Stimulated activated CD8-positive, alpha-beta memory T cell treated with anti-CD3 and anti-CD28 coated beads, Interleukin-2, amount 100 ng/mL, for 48 hours (primary cell): Measurements from ENCODE around the gene MACROD1.

Experiments used
- DNase-seq, 2 donors: peaks; one replicate each; pipeline ENCODE4 v3.0.0-alpha.2; 2020; ENCODE audit warnings: low read depth in 2 of 2

Gene MACROD1

DNA sequence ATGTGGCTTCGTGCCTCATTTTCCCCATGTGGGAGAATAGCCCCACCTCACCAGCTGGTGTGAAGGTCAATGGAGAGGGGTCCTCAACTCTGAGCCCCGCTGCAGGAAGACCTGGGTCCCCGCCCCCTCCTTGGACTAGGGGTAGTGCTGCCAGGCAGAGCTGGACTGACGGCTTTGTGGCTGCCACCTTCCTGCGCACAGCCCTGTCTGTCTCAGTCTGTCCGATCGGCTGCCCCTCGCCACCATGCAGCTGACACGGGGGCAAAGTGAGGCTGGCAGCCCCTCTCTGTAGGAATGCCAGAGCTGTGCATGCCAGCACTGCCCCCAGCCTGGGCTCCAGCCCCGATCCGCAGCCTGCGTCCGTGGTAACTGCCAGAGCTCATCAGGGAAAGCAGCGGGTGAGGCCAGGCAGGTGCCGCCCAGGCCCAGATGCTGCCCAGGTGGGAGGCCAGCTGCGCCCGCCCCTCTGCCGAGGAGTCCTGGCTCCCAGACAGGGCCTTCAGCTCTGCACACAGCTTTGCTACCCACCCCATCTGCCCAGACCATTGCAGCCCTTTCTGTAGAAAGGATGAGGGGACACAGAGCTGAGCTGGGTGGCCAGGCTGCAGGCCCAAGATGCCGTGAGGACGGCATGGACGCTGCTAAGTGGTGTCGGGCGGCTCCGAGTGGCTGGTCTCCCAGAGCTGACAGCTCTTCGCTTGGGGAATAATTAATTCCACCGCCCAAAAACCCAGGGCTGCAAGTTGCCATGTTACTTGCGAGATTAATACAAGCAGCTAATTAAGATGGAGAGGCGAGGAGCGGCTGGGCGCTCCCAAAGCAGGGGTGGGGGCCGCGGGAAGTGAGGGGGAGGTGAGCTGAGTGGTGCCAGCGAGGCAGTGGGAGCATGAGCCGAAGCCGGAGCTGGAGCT lies 149.7 kb downstream of the MACROD1 start:
- no peak for DNase-seq

DNA sequence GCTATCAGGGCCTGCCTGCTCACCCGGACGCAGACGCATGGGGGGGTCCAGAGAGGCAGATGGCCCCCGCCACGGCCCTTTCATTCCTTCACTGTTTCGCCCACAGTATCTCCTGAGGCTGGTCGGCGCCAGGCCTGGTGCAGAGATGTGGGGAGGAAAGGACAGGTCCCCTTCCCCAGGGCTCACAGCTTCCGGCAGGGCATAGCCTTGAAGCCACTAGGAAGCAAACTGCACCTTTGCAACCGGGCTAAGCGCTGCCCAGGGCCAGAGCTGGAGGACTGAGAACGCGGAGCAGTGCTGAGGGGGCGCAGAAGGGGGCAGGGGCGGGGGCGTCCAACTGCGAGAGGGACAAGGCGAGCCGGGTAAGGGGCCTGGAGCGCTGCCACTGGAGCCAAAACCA lies 150.4 kb downstream of the MACROD1 start:
- DNase-seq, result no peak

DNA sequence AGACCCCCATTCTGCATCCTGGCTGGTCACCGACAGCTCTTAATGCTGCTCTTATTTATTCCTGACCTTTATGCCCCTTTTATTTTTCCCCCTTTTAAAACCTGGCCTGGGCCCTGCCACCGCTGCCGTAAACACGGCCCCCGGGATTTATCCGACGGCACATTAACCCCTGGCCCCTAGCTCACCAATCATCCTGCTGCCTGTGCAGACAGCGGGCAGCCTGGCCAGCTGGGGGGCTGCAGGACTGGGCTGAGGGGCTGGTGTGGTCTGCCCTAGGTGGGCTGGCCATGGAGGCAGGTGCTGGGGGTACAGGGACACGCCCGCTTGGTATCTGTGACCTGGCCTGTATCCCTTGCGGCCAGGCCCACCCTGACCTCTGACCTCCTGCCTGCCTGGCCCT lies 151.6 kb downstream of the MACROD1 start:
- DNase-seq, result no peak

DNA sequence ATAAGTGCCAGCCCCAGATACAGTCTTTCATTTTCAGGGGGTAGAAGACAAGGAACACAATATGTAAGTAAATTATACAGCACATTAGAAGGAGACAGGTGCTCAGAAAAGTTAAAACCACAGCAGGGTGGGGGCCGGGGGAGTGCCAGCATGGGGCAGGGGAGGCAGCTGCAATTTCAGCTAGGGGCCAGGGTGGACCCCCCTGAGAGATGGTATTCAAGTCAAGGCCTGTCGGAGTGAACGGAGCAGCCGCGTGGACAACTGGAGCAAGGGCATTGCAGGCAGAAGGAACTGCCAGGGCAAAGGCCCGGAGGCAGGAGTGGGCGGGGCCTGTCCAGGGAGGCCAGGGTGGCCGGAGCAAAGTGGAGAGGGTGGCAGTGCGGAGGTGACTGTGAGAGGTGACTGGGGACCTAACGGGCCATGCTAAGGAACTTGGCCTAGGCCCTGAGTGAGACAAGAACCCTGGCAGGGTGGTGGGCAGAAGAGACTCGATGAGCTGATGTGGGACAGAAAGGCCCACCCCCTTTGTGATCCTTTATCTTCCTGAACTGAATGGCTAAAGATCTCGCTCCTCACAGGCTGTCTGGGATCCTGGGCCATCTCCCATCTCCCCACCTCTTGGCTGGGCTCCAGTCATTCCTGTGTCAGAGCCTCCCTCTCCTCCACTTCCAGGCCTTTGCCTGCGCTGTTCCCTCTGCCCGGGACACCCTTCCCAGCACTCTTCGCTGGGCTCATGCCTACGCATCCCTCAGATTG lies 152.6 kb downstream of the MACROD1 start:
- DNase-seq, result no peak

DNA sequence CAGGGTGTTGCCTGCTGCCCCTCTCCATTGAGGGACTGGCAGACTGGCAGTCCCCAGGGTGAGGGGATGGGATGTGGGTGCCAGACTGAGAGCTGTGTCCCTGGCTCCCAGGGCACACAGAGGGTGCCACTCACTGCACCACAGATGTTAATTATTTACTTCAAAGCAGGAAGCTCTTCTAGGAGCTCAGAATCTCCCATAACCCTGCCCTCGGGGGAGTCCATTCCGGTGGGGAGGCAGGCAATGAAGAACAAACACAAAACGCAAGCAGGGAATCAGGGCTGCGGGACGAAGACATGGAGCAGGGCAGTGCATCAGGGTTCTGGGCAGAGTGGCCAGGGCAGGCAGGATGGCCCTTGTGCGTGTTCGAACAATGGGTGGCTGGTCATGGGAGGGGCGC lies 154.5 kb downstream of the MACROD1 start:
- DNase-seq, result no peak

DNA sequence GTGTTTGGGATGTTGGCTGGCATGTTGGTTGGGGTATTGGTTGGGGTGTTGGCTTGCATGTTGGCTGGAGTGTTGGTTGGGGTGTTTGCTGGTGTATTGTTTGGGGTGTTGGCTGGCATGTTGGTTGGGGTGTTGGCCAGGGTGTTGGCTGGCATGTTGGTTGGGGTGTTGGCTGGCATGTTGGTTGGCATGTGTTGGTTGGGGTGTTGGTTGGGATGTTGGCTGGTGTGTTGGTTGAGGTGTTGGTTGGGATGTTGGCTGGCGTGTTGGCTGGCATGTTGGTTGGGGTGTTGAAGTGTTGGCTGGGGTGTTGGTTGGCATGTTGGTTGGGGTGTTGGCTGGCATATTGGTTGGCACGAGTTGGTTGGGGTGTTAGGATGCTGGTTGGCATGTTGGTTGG lies 155.1 kb downstream of the MACROD1 start:
- DNase-seq, result no peak

DNA sequence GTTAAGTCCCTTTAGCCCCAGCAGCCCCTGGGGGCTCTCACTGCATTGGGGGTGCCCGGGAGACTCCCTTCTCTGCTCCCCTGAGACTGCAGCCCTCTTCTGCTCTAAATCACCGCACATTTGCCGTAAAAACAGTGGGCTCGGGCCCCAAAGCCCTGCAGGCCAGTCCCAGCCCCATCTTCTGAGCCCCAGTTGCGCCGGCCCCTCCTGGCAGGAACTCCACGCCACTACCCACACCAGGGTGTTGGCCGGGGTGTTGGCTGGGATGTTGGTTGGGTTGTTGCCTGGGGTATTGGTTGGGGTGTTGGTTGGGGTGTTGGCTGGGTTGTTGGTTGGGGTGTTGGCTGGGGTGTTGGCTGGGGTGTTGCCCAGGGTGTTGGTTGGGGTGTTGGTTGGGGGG lies 156.2 kb downstream of the MACROD1 start:
- DNase-seq, result no peak

DNA sequence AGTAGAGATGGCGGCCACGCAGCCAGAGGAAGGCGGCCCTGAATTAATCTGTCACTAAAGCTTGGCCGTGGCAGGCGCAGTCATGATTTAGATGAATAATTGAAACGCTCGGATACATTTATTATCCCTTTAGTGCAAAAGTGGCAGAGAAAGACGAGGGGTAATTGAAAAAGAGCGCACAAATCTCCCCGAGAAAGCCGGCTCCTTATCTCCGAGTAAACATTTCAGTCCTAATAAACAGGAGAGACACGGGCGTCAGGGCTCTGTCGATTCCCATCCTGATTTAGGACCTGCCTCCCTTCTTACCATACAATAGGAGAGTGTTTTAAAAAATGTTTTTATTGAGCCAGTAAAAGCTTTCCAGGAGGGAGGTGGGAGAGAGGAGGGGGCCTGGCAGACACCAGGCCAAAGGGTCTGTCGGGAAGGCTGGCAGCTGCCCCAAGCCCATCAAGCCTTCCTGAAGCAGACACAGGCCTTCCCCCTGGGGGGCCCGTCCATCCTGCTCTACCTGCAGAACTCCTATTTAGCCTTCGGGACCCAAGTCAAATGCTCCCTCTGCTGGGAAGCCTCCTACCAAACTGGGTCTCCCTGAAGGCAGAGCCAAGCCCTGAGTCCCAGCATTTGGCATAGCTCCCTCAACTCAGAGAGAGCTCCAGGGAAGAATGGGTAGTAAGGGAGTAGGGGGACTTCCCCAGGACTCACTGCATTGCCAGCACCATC lies 156.8 kb downstream of the MACROD1 start:
- no peak for DNase-seq

DNA sequence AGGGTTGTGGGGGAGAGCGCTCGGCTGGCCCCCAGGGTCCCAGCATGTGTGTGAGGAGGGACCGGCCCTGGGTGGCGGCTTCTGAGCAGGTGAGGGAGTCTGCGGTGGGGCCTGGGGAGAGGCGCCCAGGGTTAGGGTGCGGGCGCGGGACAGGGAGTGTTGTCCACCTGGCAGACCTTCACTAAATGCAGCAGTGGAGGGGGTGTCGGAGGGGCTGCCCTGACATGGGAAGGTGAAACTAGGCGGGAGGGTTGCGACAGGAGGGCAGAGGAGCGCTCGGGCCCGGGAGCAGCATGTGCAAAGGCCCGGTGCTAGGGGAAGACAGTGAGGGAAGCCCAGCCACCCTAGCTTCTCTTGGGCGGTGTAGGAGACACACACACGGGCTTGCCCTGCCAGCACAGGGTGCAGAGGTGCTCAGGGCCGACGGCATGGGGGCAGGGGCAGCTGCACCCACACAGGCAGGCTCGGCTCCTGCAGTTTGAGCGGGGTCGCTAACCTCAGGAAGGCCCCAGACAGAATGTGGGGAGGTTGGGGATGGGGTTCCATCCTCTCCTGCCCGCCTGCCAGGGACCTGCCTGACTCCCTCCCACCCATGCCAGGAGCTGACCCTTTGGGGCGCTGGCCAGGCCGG lies 157.5 kb downstream of the MACROD1 start:
- no peak for DNase-seq

DNA sequence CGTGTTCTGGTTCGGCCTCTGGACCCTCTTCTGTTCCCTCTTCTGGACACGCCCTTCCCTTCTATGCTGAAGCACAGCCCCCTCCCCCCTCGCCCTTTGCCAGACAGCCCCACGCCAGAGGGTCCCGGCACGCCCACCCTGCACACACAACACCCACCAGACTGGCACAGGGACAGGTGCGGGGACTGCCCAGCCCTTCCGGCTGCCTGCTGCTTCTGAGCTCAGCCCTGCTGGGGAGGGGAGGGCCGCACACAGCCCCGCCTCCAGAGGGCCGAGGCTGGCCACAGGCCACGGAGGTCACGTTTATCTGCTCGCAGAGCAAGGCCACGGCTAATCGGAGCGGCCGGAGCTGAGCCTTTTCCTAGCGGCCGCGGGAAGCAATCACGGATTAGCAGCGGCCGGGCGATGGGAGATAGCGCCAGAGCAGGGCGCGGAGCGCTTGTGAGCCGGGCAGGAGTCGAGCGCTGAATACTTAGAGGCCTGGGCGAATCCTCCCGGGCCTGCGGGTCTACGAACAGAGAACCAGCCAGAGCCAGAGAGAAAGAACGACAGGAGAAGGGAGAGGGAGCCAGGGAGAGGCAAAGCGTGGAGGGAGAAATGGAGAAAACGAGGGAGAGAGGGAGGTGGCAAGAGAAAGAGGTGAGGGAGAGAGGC lies 158.2 kb downstream of the MACROD1 start:
- no peak for DNase-seq

DNA sequence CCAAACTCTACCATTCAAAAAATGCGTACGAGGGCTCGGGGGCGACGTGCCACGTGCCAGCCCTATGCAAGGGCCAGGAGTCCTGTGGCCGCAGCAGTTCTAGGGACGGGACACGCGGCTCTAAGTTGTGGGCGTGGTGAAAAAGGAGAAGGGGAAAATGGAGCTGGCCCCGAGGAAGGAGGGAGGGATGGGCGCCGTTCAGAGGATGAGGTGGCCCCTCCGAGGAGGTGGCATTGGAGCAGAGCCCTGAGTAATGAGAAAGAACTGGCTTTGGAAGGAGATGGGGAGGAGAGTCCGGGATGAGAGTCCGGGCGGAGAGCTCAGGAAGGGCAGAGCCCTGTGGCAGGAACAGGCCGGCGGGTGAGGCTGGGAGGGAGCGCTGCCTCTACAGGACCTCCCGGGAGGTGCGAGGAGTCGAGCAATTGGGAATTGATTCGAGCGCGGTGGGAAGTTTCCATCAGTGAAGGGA lies 158.7 kb downstream of the MACROD1 start:
- no peak for DNase-seq

DNA sequence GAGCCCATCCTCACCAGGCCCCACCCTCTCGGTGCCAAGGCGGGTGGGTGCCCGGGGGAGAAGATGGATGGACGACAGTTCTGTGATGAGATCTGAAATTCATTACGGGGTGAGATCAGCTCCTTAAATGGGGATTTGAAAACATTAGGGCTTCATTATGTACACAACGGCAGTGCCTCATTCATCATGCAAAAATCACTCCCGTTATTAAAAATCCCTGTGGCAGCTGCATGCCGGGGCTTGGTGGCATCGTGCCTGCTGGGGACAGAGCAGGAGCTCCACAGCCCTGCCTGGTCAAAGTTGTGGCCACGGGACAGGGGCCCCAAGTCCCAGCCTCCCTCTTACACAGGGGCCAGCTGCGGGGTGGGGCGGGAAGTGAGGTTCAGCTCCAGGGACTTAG lies 159.5 kb downstream of the MACROD1 start:
- DNase-seq, result no peak

DNA sequence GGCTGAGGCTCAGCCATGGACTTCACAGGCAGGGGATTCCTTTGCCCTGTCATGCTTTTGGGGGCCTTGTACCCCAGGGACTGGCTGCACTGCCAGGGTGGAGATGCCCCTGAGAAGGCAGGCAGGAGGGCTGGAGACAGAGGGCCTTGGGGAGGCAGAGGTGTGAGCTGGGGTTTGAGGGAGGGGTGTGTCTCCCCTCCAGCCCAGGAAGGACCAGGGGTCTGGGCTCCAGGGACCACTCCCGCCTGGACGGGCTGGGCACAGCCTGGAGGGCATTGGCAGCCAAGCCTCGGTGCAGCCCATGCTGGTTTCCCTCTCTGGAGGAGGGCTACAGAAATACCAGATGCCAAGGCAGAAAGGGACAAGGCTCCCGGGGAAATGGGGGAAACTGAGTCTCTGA lies 160.2 kb downstream of the MACROD1 start:
- no peak for DNase-seq

DNA sequence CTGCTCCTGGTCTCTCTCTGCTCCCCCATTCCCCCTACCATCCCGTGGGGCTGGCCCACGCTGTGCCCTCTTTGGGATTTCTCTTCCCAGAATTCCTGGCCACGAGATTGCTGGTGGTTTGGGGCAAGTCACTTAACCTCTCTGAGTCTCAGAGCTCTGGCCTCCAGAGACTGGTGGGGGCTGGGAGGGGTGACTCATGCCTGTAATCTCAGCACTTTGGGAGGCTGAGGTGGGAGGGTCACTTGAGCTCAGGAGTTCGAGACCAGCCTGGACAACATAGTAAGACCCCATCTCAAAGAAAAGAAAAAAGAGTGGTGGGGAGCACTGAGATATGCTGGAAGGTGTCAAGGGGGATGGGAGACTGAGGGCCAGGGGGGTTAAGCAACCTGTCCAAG lies 161.3 kb downstream of the MACROD1 start:
- DNase-seq, result no peak

DNA sequence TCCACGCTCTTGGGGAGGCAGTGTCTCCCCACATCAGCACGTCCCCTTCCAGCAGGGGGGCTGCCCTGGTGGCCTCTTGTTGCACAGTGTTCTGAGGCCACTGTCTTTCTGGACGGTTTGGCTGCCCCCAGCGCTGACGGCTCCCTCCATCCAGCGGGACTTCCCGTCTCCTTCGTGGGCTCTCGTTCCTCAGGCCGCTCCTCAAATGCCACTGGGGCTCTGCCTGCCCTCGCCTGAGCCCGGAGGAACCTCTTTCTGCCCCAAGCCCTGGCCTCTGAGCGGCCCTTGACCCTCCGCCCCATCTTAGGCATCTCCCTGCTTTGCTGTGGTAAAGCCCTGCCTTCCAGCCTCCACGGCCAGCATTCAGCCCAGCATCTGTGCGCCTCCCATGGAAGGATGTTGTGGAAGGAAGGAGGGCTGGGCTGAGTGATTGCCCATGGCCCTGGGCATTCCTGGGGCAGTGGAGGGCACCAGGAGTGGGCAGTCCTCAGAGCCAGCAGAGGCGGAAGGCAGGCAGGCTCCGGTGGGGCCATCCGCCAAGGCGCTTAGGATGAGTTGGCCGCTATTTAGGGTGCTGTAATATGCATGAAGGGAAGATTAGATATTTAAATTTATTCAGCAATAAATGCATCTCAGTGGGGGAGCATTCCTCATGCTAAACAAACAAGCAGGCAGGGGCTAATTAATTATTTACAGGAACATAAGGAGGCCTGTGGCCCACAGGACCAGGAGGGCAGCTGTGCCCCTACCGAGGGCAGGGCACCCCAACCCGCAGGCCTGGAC lies 161.9 kb downstream of the MACROD1 start:
- no peak for DNase-seq

DNA sequence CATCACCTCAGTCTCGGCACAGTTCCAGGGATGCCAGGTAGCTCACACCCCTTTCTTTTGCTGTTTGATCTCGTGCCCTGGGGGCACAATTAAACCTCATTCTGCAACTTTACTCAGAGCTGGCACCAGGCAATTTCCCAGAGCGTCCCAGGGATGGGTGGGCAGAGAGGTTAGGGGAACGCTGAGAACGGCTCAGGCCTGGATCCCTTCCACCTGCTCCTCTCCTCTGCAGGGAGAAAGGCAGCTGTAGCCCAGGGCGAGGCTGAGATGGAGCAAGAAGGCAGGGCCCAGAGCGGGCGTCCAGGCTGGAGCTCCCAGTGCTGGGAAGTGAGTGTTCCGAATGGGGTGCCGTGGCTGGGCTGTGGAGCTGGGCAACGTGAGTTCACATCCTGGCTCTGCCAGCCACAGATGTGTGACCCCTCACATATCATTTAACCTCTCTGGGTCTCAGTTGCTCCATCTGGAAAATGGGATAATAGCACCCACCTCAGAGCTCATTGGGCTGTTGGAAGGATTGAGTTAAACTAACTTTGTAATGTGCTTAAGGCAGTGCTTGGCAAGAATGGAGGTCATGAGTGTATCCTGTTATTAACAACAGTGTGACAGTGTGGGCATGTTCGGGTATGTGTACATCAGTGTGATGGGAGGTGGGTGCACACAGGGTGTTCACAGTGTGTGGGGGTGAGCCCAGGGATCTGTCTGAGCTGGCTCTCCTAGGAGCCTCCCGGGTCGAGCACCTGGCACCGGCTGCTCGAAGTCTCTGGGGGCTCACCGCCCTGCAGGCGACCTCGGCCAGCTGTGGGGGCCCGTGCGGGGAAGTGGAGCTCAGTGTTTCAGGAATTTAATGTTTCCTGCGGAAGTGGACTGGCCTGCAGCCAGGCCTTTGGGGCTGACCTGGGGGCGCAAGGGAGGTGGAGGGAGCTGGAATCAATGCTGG lies 164.2 kb downstream of the MACROD1 start:
- DNase-seq, result no peak

DNA sequence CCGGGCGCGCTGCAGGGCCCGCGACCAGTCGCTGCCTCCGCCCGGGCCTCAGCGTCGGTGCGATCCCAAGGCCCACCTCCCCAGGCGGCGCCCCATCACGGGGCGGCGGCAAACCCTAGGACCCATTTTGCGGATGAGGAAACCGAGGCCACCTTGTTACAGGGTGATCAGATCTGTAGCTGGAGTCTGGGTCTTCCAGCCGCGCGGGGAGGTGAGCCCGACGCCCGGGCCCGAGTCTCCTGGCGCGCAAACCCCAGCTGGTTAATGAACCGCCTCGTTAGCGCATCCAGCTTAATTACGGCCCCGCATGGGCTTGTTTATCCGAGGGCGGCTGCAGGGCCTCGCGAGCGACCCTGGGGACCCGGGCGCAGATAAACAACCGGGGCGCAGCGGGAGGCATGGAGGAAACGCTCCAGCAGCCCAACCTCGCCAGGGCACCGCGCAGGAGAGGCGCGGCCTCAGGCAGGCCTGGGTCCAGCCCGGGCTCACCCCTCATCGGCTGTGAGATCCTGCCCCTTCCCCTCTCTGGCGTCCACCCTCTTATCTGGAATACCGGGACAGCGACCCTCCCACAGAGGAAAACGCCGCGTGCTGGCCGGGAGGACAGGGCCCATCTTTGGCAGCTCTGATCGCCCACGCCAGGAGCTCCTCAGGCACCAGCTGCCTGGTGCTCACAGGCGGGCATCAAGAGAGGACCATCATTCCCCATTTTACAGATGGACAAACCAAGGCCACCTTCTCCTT lies 165.0 kb downstream of the MACROD1 start:
- DNase-seq, result no peak

DNA sequence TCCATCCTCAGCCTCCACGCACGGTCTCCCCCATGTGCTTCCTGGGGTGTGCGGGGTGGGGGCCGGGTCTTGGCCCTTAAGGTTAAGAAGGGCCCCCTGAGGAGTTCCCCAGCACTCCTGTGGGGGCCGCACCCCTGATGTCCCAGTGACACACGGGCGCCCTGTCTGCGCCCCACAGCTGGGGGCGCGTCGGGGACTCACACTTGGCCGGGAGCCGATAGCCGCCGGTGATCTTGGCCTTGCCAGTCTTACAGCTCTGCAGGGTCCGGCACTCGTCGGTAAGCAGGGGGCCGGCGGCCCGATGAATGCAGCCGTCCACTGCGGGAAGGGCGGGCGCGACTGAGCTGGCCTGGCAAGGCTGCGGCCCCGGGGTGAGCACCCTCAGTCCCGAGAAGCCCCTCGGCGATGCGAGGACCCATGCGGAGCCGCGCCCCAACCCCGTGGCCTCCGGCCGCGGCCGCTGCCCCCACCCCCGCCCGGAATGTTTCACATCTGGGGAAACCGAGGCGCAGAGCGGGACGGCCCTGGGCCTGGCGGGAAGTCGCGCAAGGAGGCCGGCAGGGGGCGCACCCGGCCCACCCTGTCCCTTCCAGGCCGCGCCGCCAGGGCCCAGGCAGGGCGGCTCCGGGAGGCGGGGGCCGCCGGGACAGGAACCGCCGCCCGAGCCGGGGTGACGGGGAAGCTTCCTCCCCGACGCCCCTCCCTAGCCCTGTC lies 165.7 kb downstream of the MACROD1 start:
- peak; percentile 48 to 67 for DNase-seq
